HG03060 (cell line): Measurements from ENCODE around the gene PPP1R36.

ENCODE experiments used
- ATAC-seq: cut with Tn5 transposase; IDR thresholded peaks from one replicate; pipeline ENCODE4 v1.9.1; 2021; ENCODE audit warnings: low read depth, moderate number of reproducible peaks; ENCODE audit not compliant: unreplicated experiment

The PPP1R36 gene

DNA sequence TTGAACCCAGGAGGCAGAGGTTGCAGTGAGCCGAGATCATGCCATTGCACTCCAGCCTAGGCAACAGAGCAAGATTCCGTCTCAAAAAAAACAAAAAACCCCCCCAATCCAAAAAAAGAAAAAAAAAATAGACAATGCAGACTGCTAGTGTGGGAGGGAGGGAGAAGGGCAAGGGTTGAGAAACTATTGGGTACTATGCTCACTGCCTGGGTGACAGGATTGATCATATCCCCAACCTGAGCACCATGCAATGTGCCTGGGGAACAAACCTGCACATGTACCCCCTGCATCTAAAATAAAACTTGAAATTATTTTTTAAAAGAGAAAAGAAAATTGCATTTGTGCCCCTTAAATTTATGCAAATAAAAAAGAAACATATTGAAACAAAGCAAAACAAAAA, 88.9 kb downstream of the PPP1R36 start:
- ATAC-seq = no peak
